GM12873 (cell line): Measurements from ENCODE around the gene SLC43A1.

Experiments used
- CTCF ChIP-seq: IDR thresholded peaks from 2 replicates; pipeline ENCODE4 v1.5.1; 2012; ENCODE audit warnings: low read depth, mild to moderate bottlenecking, moderate library complexity, low read length, control low read depth; ENCODE audit not compliant: insufficient read depth; ENCODE audit errors: missing control alignments

The SLC43A1 gene

GRCh38 chr11:57501953-57502352 lies 13.5 kb downstream of the SLC43A1 start:
- no peak for TF ChIP-seq CTCF

- TF ChIP-seq CTCF: no peak
Measured at GRCh38 chr11:57500926-57501325, 14.6 kb downstream of the SLC43A1 start.

- no peak for TF ChIP-seq CTCF
Measured at GRCh38 chr11:57500515-57500914, 15.0 kb downstream of the SLC43A1 start.

- no peak for TF ChIP-seq CTCF
Measured at GRCh38 chr11:57499983-57500461, 15.5 kb downstream of the SLC43A1 start.

GRCh38 chr11:57499413-57499982 lies 16.0 kb downstream of the SLC43A1 start:
- TF ChIP-seq CTCF: no peak

- TF ChIP-seq CTCF: no peak
Measured at GRCh38 chr11:57498540-57498939, 17.0 kb downstream of the SLC43A1 start.

- TF ChIP-seq CTCF: no peak
Measured at GRCh38 chr11:57497303-57498247, 17.9 kb downstream of the SLC43A1 start.
